Effector CD8-positive, alpha-beta T cell (primary cell): Measurements from ENCODE around the gene CBLN4.

Experiments used
- DNase-seq: peaks from one replicate; lab custom pipeline; 2025; lab: John Stamatoyannopoulos, UW
- total RNA-seq, 4 experiments: gene quantifications; one replicate each; lab custom pipeline; 2026; lab: John Stamatoyannopoulos, UW

The CBLN4 gene
- 0 to 0.27 (median 0) reads per million in 4 experiments for total RNA-seq

- DNase-seq = no peak
These were observed at the start of gene CBLN4 for GRCh38 chr20:56005389-56005715. Gene CBLN4, minus strand, starts transcription at chr20:56005519. Its CDS starts 1,348 bp downstream, at chr20:56004171.

- no peak for DNase-seq
These were observed 37.9 kb upstream of the CBLN4 start for GRCh38 chr20:56043227-56043626.

GRCh38 chr20:56032251-56032650, 26.9 kb upstream of the CBLN4 start:
- no peak for DNase-seq

GRCh38 chr20:56018716-56019115, 13.4 kb upstream of the CBLN4 start:
- no peak for DNase-seq

- no peak for DNase-seq
These were observed 12.9 kb upstream of the CBLN4 start for GRCh38 chr20:56018194-56018593.

- no peak for DNase-seq
These were observed 12.2 kb upstream of the CBLN4 start for GRCh38 chr20:56017560-56017959.

GRCh38 chr20:56014998-56015397, 9.7 kb upstream of the CBLN4 start:
- no peak for DNase-seq

GRCh38 chr20:56014151-56014550, 8.8 kb upstream of the CBLN4 start:
- DNase-seq = no peak

GRCh38 chr20:56004611-56005388, 519 bp downstream of the CBLN4 start:
- DNase-seq = no peak

GRCh38 chr20:56004007-56004406, 1.3 kb downstream of the CBLN4 start:
- no peak for DNase-seq

GRCh38 chr20:56002908-56003800, 2.2 kb downstream of the CBLN4 start:
- DNase-seq = no peak

GRCh38 chr20:56001890-56002289, 3.4 kb downstream of the CBLN4 start:
- no peak for DNase-seq

- DNase-seq = no peak
These were observed 4.1 kb downstream of the CBLN4 start for GRCh38 chr20:56001106-56001785.

- no peak for DNase-seq
These were observed 26.8 kb downstream of the CBLN4 start for GRCh38 chr20:55978550-55978949.

- DNase-seq = no peak
These were observed 27.4 kb downstream of the CBLN4 start for GRCh38 chr20:55977690-55978459.

GRCh38 chr20:55974491-55975202, 30.7 kb downstream of the CBLN4 start:
- DNase-seq = no peak

- no peak for DNase-seq
These were observed 40.5 kb downstream of the CBLN4 start for GRCh38 chr20:55964790-55965189.

- no peak for DNase-seq
These were observed 43.7 kb downstream of the CBLN4 start for GRCh38 chr20:55961376-55962330.

GRCh38 chr20:55953201-55953600, 52.1 kb downstream of the CBLN4 start:
- DNase-seq = no peak

GRCh38 chr20:55947701-55948100, 57.6 kb downstream of the CBLN4 start:
- DNase-seq = no peak
